HG03175 (cell line): ENCODE measurements around the gene FAM83C.
"Not testable (repeated sequence)": the region's sequence is repeated elsewhere in the genome, so short reads cannot be mapped to it uniquely, and the experiment has no call there.

Experiments
- ATAC-seq: cut with Tn5 transposase; IDR thresholded peaks from one replicate; pipeline ENCODE4 v1.9.1; 2021; ENCODE audit warnings: mild to moderate bottlenecking, moderate library complexity; ENCODE audit not compliant: unreplicated experiment

Gene FAM83C

GRCh38 chr20:35319192-35319870, 27.1 kb upstream of the FAM83C start:
- ATAC-seq: no peak

- no peak for ATAC-seq
These were observed 26.4 kb upstream of the FAM83C start for GRCh38 chr20:35318502-35319157.

- ATAC-seq: no peak
These were observed 25.4 kb upstream of the FAM83C start for GRCh38 chr20:35317416-35318210.

GRCh38 chr20:35316086-35316485, 23.9 kb upstream of the FAM83C start:
- ATAC-seq: no peak

DNA sequence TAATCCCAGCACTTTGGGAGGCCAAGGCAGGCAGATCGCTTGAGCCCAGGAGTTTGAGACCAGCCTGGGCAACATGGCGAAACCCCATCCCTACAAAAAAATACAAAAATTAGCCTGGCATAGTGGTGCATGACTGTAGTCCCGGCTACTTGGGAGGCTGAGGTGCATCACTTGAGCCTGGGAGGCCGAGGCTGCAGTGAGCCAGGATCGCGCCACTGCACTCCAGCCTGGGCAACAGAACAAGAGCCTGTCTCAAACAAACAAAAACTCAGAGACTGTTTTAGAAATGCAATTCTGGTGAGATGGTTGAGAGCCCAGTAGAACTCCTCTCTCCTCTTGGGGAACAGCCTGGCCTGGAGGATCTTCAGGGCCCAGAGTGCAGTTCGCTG, 23.4 kb upstream of the FAM83C start:
- not testable (repeated sequence) for ATAC-seq

DNA sequence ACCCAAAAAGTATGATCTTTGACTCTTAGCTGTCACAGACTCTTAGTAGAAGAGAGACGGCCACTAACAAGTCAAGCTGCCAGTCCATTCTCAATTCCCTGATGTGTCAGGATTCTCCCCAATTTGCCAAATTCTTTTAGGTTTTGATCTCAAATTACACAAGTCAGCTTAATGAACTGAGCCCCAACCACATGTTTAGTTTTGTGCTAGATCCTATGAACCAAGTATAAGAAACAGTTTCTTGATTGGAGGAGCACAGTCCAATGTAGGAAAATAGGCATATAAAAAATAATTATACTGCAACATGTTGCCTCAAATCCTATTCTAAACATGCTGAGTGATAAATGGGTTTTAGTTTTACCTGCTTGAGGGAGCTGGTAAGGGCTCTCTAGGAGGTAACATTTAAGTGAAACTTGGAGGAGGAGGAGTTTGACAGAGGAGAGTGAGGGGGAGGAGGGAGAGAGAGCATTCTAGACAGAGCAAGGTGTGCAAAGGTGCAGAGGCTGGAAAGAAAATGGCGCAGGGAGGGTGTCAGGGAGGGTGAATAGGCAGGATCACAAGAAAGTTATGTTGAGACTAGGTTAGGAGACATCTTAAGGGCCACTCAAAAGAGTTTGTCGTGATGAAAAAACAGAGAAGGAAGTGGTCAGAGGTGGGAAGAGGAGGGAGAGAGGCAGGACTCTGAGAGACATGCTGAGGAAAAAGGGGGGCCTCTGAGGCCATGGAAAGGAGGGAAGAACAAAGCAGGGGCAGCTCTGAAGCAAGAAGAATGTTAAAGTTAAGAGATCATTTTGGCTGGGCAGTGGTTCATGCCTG, 22.8 kb upstream of the FAM83C start:
- no peak for ATAC-seq

DNA sequence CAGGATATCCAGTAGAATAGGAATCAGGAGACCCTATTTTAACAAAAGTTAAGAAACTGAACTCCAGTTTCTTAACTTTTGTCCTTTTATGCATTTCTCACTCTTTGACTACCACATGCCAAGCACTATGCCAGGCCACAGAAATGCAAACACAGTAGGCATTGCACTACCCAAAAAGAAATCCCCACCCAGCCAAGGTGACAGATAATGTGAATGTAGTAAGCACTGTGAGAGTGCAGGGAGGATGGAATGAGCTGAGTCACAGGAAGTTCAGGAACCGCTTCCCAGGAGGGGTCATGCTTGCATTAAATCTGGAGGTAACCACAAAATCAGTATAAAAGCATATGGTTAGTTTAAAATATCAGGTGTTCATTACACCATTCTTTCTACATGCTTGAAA, 20.1 kb upstream of the FAM83C start:
- ATAC-seq: no peak

DNA sequence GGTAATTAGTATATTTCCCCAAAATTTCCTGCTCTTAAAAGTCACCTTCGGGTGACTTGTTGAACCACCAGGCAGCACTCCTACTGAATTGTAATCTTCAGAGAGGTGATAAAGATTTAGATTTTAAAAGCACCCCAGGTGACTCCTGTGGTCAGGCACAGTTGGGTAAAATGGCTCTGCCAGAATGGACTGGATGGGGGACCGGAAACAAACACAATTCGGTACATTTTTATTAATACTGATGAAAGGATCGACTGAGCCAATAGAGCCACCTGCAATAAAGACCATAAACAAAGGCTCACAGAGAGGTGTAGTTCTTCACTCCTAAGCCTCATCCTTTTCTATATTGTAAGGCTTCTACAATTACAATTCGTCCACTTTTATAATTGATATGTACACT, 19.6 kb upstream of the FAM83C start:
- ATAC-seq: no peak

DNA sequence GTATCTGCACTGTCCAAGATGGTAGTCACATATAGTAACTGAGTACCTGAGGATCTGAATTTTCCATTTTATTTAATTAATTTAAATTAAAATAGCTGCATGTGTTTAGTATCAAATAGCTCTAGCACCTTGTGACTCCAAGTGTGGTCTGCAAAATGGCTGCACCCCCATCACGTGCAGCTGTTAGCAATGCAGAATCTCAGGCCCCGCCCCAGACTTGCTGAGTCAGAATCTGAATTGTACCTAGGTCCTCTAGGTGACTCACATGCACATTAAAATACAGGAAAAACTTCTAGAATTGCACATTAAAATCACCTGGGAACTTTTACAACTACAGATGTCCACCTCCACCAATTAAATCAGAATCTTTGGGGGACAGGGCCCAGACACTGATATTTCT, 19.2 kb upstream of the FAM83C start:
- no peak for ATAC-seq

GRCh38 chr20:35307666-35308653, 15.7 kb upstream of the FAM83C start:
- ATAC-seq: no peak

- ATAC-seq: no peak
These were observed 14.8 kb upstream of the FAM83C start for GRCh38 chr20:35306931-35307517.

- no peak for ATAC-seq
These were observed 13.7 kb upstream of the FAM83C start for GRCh38 chr20:35305682-35306556.

- ATAC-seq: no peak
These were observed 12.7 kb upstream of the FAM83C start for GRCh38 chr20:35304956-35305355.

DNA sequence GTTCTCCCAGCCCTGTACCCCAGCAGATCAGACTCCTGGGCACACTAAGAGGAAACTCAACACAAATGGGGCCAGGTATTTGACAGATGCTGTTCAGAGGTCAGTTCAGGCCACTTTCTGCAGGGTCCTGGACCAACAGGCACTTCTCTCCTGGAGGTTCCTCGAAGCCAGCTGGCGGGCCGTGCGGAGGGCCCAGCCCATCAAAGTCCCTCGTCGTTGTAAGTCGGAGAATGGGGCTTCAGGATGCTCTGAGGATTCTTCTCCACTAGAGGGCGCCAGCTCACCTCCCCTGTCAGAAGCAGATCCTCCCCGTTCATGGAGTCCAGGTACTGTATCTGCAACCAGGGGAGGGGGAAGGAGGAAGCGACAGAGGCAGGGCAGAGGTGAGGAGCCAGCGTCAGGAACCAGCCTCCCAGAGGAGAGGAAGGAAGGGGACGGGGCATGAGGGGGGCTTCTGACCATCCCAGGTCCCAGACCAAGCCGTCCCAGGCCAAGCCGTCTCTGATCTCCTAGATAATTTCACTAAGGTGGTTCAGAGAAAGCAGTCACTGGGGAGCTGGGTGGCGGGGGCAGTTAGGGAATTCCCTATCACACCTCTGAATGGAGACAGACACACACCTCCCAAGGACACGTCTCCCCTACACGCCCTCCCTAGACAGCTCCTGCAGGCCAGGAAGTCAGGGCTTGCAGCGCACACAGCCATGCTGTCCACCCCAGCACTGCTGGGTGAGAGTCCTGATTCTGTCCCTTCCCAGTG, 11.7 kb upstream of the FAM83C start:
- no peak for ATAC-seq

DNA sequence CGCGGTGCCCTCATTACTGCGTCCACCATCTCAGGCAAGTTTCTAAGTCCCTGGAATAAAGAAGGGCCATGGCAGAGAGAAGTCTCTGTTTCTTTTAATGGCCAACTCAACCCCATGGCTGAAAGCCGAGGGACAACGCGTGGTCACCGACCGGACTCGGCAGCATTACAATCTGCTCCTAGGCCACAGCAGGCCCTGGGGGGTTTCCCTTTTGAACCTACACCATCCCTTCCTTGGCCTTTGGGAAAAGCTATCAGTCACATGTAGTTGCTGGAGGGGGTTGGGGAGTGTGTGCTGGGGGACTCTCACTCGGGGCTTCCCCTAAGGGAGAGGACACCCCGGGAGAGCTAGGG, 11.1 kb upstream of the FAM83C start:
- no peak for ATAC-seq

DNA sequence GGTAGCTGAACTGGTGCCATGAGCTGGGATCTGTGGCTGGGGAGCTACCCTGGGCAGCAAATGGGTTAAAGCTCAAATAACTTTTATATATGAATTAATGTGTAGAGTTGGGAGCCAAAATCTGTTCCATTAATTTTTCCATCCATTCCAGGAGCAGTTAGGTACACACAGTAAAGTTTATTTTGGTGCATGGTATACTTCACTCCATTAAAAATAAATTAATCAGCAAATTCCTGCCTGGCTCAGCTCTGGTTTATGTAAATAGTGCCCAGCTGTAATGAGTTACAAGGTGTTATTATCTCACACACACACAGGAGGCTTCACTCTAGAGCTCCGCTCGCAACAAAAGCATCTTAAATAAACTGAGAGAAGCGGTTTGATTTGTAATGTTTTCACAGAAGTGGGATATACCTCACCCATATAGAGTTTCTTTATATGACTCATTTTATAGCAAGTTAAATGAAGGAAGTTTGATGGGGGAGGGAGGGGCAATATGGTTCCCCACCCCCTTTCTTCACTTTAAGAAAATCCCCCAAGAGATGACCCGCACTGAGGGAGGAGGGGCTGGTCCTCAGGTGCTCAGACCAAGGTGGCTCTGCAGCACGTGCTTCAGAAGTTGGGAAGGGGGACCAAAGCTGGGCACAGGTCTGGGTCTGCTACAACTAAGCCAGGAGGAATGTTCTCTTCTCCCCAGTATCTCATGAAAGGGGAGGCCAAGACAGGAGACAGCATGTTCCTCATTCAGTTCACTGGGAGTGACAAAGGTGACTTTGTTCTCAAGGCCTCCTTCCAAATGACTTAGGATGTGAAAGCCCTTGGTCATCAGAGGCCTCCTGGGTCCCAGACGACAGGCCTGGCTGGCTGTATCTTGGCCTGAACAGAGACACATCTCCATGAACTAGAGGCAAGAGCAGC, 10.5 kb upstream of the FAM83C start:
- ATAC-seq: no peak

DNA sequence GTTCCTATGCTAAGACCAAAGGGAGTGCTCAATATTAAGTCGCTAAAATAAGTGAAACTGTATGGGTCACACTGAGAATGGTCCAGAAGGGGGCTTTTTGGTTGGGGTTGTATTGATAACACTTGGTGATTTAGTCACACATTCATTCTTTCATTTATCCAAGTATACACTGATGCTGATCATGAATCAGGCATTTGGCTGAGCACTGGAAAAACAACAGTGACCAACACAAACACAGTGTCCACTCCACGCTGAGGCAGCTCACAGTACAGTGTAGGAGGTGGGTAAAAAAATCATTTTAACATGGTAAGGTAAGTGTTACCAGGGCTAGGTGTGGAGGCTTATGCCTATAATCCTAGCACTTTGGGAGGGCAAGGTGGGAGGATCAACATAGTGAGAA, 9.2 kb upstream of the FAM83C start:
- ATAC-seq: no peak
